GM12878 (cell line): Measurements from ENCODE around the gene MGAT3. TPM values are rescaled to one million over a fixed set of nuclear protein-coding genes. Genes with fewer than 3 reads are reported as not detected.
A peak's percentile ranks its signal among the peaks of the same experiment; 100 is the strongest.

Experiments
- ATAC-seq: fragments of 200-7000 bp; cut with Tn5 transposase; 3 replicates; pipeline ENCODE4 v1.9.1; 2020; ENCODE audit warnings: mild to moderate bottlenecking, moderate library complexity
- BruUV-seq: library from RNA; stranded (reverse); fragments of 400-500 nt; replicated peaks from 2 replicates; lab custom pipeline; 2021; lab: Mats Ljungman, UMichigan
- CTCF ChIA-PET: fragments of 300-600 bp; sonication (Branson Sonifier 250); formaldehyde crosslinking; extraction: SDS; loops from one replicate; lab custom pipeline; 2021; ENCODE audit warnings: inconsistent platforms; lab: Yijun Ruan, JAX
- POLR2A ChIA-PET: fragments of 350-600 bp; formaldehyde crosslinking; extraction: SDS; loops from one replicate; lab custom pipeline; 2021; ENCODE audit warnings: inconsistent platforms; lab: Charles Lee
- RAD21 ChIA-PET: fragments of 300-600 bp; sonication (Branson Sonifier 250); formaldehyde crosslinking; loops from one replicate; lab custom pipeline; 2023; ENCODE audit warnings: antibody characterized with exemption; ENCODE audit not compliant: unreplicated experiment; lab: Charles Lee
- SMC1A ChIA-PET: fragments of 300-600 bp; sonication (Branson Sonifier 250); formaldehyde crosslinking; loops from one replicate; lab custom pipeline; 2023; ENCODE audit not compliant: unreplicated experiment, uncharacterized antibody; lab: Charles Lee
- DNase-seq: peaks from one replicate; pipeline ENCODE4 v3.0.0-alpha.2; 2011; ENCODE audit warnings: low read depth, low spot score
- FAIRE-seq: peaks from 3 replicates; lab custom pipeline; 2011; peaks lifted over from hg19 to GRCh38; lab: Jason Lieb, UNC
- H2AFZ ChIP-seq: 2 replicates; pipeline ENCODE4 v1.6.0; 2011; ENCODE audit warnings: low read depth, low read length, control low read depth; ENCODE audit not compliant: control insufficient read depth
- H3K27ac ChIP-seq: 2 replicates; pipeline ENCODE4 v1.5.1; 2011; ENCODE audit warnings: control low read depth; ENCODE audit not compliant: control insufficient read depth, insufficient read depth
- H3K27me3 ChIP-seq, 2 experiments: replicated peaks in 1 of 2; 2 replicates each; pipeline versions ENCODE4 v1.6.0 to v1.6.1; 2011; ENCODE audit warnings: low read length in 1 of 2; ENCODE audit not compliant: control insufficient read depth in 2 of 2, insufficient read depth in 2 of 2
- H3K36me3 ChIP-seq, 2 experiments: 2 replicates each; pipeline ENCODE4 v1.5.1; 2011; ENCODE audit warnings: low read length in 1 of 2; ENCODE audit not compliant: control insufficient read depth in 2 of 2, insufficient read depth in 2 of 2
- H3K4me1 ChIP-seq: 2 replicates; pipeline ENCODE4 v1.6.1; 2011; ENCODE audit warnings: mild to moderate bottlenecking, low read length, moderate library complexity, mixed read lengths; ENCODE audit not compliant: control insufficient read depth, insufficient read depth
- H3K4me2 ChIP-seq: 2 replicates; pipeline ENCODE4 v1.6.0; 2011; ENCODE audit warnings: control low read depth; ENCODE audit not compliant: control insufficient read depth, insufficient read depth
- H3K4me3 ChIP-seq: fragments of 200-600 bp; sonication (generic); 2 replicates; pipeline ENCODE4 v1.5.1; 2016
- H3K79me2 ChIP-seq: 2 replicates; pipeline ENCODE4 v1.6.0; 2011; ENCODE audit warnings: low read length; ENCODE audit not compliant: control insufficient read depth, insufficient read depth
- H3K9ac ChIP-seq: 2 replicates; pipeline ENCODE4 v1.8.0; 2011; ENCODE audit warnings: low read length, control low read depth, mixed read lengths; ENCODE audit not compliant: control insufficient read depth, insufficient read depth
- H3K9me3 ChIP-seq: replicated peaks from 3 replicates; pipeline ENCODE4 v1.5.1; 2011; ENCODE audit warnings: mild to moderate bottlenecking, low read length; ENCODE audit not compliant: control insufficient read depth, insufficient read depth
- H4K20me1 ChIP-seq: 2 replicates; pipeline ENCODE4 v1.6.0; 2011; ENCODE audit not compliant: control insufficient read depth, insufficient read depth
- ATF3 ChIP-seq: IDR thresholded peaks from 2 replicates; pipeline ENCODE4 v1.6.1; 2011; ENCODE audit warnings: low read depth, mild to moderate bottlenecking, low read length, moderate library complexity, borderline replicate concordance; ENCODE audit errors: extremely low read depth
- ETV6 ChIP-seq, 2 experiments: fragments of 450-650 bp in 1 of 2; IDR thresholded peaks in 1 of 2; conservative IDR thresholded peaks in 1 of 2; 2 replicates each; pipeline ENCODE4 v1.6.1; 2014; ENCODE audit warnings: antibody characterized with exemption in 1 of 2, borderline replicate concordance in 1 of 2, low read depth in 1 of 2, mild to moderate bottlenecking in 1 of 2, moderate library complexity in 1 of 2
- HDAC6 ChIP-seq: fragments of 200-600 bp; sonication (generic); IDR thresholded peaks from one replicate; pipeline ENCODE4 v1.8.0; 2017; ENCODE audit warnings: antibody characterized with exemption; ENCODE audit not compliant: unreplicated experiment
- HSF1 ChIP-seq: fragments of 150-350 bp; IDR thresholded peaks from 2 replicates; pipeline ENCODE4 v1.6.1; 2014; ENCODE audit warnings: mild to moderate bottlenecking, low read depth, low read length
- IRF5 ChIP-seq: fragments of 450-650 bp; IDR thresholded peaks from 2 replicates; pipeline ENCODE4 v1.6.1; 2017; ENCODE audit warnings: borderline replicate concordance
- SMC3 ChIP-seq: IDR thresholded peaks from 2 replicates; pipeline ENCODE4 v1.6.1; 2011; ENCODE audit warnings: low read length, improper control_type of control experiment, borderline replicate concordance
- TAF1 ChIP-seq: IDR thresholded peaks from 2 replicates; pipeline ENCODE4 v1.6.1; 2011; ENCODE audit warnings: mild to moderate bottlenecking, low read depth, low read length, borderline replicate concordance
- TARDBP ChIP-seq: IDR thresholded peaks from 2 replicates; pipeline ENCODE4 v1.6.1; 2016; ENCODE audit warnings: borderline replicate concordance
- TBL1XR1 ChIP-seq: IDR thresholded peaks from 2 replicates; pipeline ENCODE4 v1.6.1; 2012; ENCODE audit warnings: low read depth, low read length, improper control_type of control experiment
- USF2 ChIP-seq: IDR thresholded peaks from 2 replicates; pipeline ENCODE4 v1.6.1; 2011; ENCODE audit warnings: low read depth, low read length, improper control_type of control experiment, borderline replicate concordance
- ZBED1 ChIP-seq: IDR thresholded peaks from 2 replicates; pipeline ENCODE4 v1.6.1; 2016; ENCODE audit warnings: borderline replicate concordance
- ZBTB33 ChIP-seq: fragments of 450-650 bp; IDR thresholded peaks from 2 replicates; pipeline ENCODE4 v1.6.1; 2017; ENCODE audit warnings: mild to moderate bottlenecking
- ZNF207 ChIP-seq: fragments of 450-650 bp; IDR thresholded peaks from 2 replicates; pipeline ENCODE4 v1.6.1; 2014; ENCODE audit warnings: antibody characterized with exemption, mild to moderate bottlenecking, borderline replicate concordance
- WGBS: methylation state at CpG from one replicate; pipeline ENCODE4 v1.1.6; 2016; ENCODE audit warnings: low lambda C conversion rate; ENCODE audit not compliant: insufficient replicate concordance, insufficient coverage; ENCODE audit errors: missing lambda C conversion rate; 5-methylcytosine and 5-hydroxymethylcytosine counted together
- in situ Hi-C: fragments of 300-500 bp; cut with MboI; formaldehyde crosslinking; loops from 9 replicates; pipeline ENCODE4 v1.14.3; 2018; ENCODE audit warnings: mixed read lengths
- intact Hi-C: fragments of 100-400 bp; cut with micrococcal nuclease; formaldehyde crosslinking; loops from one replicate; pipeline ENCODE4 v1.14.2; 2022; ENCODE audit not compliant: unreplicated experiment
- polyA plus RNA-seq, 11 experiments: library from polyadenylated mRNA; depleted of rRNA in 4 of 11; unstranded in 6 of 11; stranded (reverse) in 5 of 11; fragments of >200 nt; fragmentation: Nextera tagmentation in 4 of 11; fragmentation: Illumina TruSeq in 1 of 11; extraction: Ambion mirVana in 4 of 11; extraction: Trizol in 1 of 11; gene quantifications; 1 replicate in 1 of 11; 2 replicates in 10 of 11; pipeline versions ENCODE4 v1.2.1 to v1.2.3, GENCODE V29; 2011 to 2016; ENCODE audit warnings: inconsistent platforms in 2 of 11, missing spikeins in 2 of 11, low read depth in 1 of 11
- total RNA-seq, 4 experiments: library from RNA; depleted of rRNA in 3 of 4; stranded (reverse); fragments of >200 nt in 3 of 4; fragmentation: Illumina TruSeq in 1 of 4; extraction: Trizol in 1 of 4; gene quantifications; 2 replicates each; pipeline versions ENCODE4 v1.2.1 to v1.2.3, GENCODE V29; 2013 to 2021

The MGAT3 gene
- total and polyA plus RNA-seq, 10 of the 15 experiments (the other 5 are each of a cell fraction or from before 2014, with no cell fraction given): 0.32 to 40.2 (median 11.9) TPM

GRCh38 chr22:39528681-39529486 is 72.1 kb downstream of the MGAT3 start:
- ATAC-seq (peak; percentile 57), FAIRE-seq (peak; percentile 65), DNase-seq (peak; percentile 73)
- no TSS peak for BruUV-seq
- H3K36me3 ChIP-seq: peaks cover 6 to 10% of the 10 kb centered on the region in 2 experiments; a peak in 3 of 4 replicates
- RAD21 ChIA-PET: interaction anchor here (0.7 to 4.7 kb wide), 38 partner anchors 8 to 760 kb away, joined by 3 to 44 read pairs (median 5); partner anchors contain the start of genes ATF4, CBX7, MIEF1 and RPL3
- H3K27ac ChIP-seq: peak overlapping the region; percentile 96
- CTCF ChIA-PET: interaction anchor here (0.6 to 17.8 kb wide), 50 partner anchors 8 to 1063 kb away, joined by 3 to 372 read pairs (median 5); partner anchors contain the start of genes ATF4, MIEF1, RPL3 and SYNGR1
- intact Hi-C loops: loop anchor here (1.0 to 2.0 kb wide), 4 partner anchors 36 to 358 kb away; partner anchors contain the start of gene RPL3
- peaks cover 14% of the 10 kb centered on the region for H4K20me1 ChIP-seq
- WGBS: 1% methylated on average over 32 of the region's 32 CpGs
- no peaks in the 10 kb centered on the region for H3K9me3 ChIP-seq
- peak overlapping the region; percentile 99 for H3K4me3 ChIP-seq
- peak overlapping the region; percentile 39 for H2AFZ ChIP-seq
- H3K4me1 ChIP-seq: peaks cover 55% of the 10 kb centered on the region
- H3K4me2 ChIP-seq: peak overlapping the region; percentile 100
- SMC1A ChIA-PET: interaction anchor here (0.8 to 2.9 kb wide), 28 partner anchors 9 to 818 kb away, joined by 3 to 30 read pairs (median 5); partner anchors contain the start of genes ATF4, MIEF1, RPL3 and TAB1
- in situ Hi-C loops: no loop called here
- POLR2A ChIA-PET: interaction anchor here (0.7 to 2.6 kb wide), 17 partner anchors 7 to 380 kb away, joined by 3 to 32 read pairs (median 6); partner anchors contain the start of genes ATF4, MIEF1, RPL3 and TAB1
- H3K27me3 ChIP-seq: no peaks in the 10 kb centered on the region
- H3K79me2 ChIP-seq: peaks cover 58% of the 10 kb centered on the region
- peak overlapping the region; percentile 85 for H3K9ac ChIP-seq
- TF ChIP-seq ZBED1 (0 out of 2 replicates have a peak, but pooled peaks have one; percentile 39), TAF1 (peak; percentile 53), ATF3 (no peak), USF2 (no peak), ZNF207 (no peak; the same call in none of the 2 replicates), IRF5 (no peak), TARDBP (peak; percentile 91), ZBTB33 (no peak), ETV6 (conservative IDR thresholded peaks at IDR 0.05 in 1 of 2, IDR thresholded peaks at IDR 0.05 in 1 of 2; ENCODE audit: borderline replicate concordance in 1 of 2, low read depth in 1 of 2) (peak in 1 of 2 experiments; percentile 83; a peak in 2 of 4 replicates), TBL1XR1 (peak; percentile 73; the same call in 1 of the 2 replicates), SMC3 (peak; percentile 98), HDAC6 (no peak), HSF1 (peak; percentile 69; the same call in 1 of the 2 replicates)
